Stimulated activated CD4-positive, alpha-beta T cell treated with anti-CD3 and anti-CD28 coated beads, Interleukin-12 subunit alpha, Interleukin-12 subunit beta, amount 100 ng/mL, for 48 hours (primary cell): Measurements from ENCODE around the gene DLK1.

Experiments
- DNase-seq, 3 donors: peaks; one replicate each; pipeline ENCODE4 v3.0.0-alpha.2; 2020; ENCODE audit warnings: low read depth in 2 of 3, low spot score in 1 of 3

DLK1 gene

DNA sequence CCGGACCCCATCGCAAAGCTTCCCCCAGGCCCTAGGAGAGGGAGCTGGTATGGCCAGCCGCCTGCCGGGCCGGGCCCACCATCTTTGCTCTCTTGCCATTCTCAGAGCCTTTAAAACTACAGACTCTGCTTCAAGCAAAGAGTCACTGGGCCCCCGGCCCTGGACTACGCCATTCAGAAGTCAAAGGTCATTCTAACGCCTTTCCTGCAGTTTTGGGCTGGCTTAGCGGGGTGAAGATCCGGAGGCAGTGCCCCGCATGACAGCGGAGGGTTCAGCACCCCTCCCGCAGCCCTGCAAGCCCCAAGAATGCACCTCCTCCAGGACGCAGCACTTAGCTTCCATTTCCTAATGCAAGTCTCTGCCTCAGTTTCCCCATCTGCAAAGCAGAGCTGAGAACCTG, 61.0 kb downstream of the DLK1 start:
- no peak for DNase-seq
